GM06990 (cell line): ENCODE measurements around the gene RGS14.

Experiments used
- DNase-seq: peaks from one replicate; pipeline ENCODE4 v3.0.0-alpha.2; 2011; ENCODE audit not compliant: insufficient read length; ENCODE audit errors: extremely low read depth
- H3K27me3 ChIP-seq: replicated peaks from 2 replicates; pipeline ENCODE4 v1.6.0; 2011; ENCODE audit warnings: low read length; ENCODE audit not compliant: control insufficient read depth, insufficient read depth
- H3K36me3 ChIP-seq: 2 replicates; pipeline ENCODE4 v1.5.1; 2011; ENCODE audit warnings: low read length; ENCODE audit not compliant: control insufficient read depth, insufficient read depth
- H3K4me3 ChIP-seq: replicated peaks from 2 replicates; pipeline ENCODE4 v1.5.1; 2011; ENCODE audit warnings: low read depth, mild to moderate bottlenecking, control low read depth, low read length
- TF ChIP-seq, protein P1 (sequence below): IDR thresholded peaks from 2 replicates; pipeline ENCODE4 v1.5.1; 2011; ENCODE audit warnings: low read length, control low read depth, mild to moderate bottlenecking, inconsistent platforms; ENCODE audit not compliant: insufficient read depth, poor library complexity, severe bottlenecking

Gene RGS14

DNA sequence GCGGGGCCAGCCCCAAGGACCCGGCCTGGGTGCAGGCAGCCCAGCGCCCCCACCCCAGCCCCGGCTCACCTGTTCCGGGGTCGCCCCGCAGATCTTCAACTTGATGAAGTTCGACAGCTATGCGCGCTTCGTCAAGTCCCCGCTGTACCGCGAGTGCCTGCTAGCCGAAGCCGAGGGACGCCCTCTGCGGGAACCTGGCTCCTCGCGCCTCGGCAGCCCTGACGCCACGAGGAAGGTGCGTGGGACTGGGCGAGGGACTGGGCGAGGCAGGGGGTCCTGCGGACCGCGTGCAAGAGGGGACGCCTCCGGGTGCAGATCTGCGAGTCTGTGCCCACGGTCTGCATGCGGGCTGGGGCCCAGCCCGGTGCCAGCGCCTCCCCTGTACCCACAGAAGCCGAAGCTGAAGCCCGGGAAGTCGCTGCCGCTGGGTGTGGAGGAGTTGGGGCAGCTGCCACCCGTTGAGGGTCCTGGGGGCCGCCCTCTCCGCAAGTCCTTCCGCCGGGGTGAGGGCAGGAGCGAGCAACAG is 9.7 kb downstream of the RGS14 start:
- TF ChIP-seq, protein P1, sequence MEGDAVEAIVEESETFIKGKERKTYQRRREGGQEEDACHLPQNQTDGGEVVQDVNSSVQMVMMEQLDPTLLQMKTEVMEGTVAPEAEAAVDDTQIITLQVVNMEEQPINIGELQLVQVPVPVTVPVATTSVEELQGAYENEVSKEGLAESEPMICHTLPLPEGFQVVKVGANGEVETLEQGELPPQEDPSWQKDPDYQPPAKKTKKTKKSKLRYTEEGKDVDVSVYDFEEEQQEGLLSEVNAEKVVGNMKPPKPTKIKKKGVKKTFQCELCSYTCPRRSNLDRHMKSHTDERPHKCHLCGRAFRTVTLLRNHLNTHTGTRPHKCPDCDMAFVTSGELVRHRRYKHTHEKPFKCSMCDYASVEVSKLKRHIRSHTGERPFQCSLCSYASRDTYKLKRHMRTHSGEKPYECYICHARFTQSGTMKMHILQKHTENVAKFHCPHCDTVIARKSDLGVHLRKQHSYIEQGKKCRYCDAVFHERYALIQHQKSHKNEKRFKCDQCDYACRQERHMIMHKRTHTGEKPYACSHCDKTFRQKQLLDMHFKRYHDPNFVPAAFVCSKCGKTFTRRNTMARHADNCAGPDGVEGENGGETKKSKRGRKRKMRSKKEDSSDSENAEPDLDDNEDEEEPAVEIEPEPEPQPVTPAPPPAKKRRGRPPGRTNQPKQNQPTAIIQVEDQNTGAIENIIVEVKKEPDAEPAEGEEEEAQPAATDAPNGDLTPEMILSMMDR: no peak
- peaks cover 27% of the 10 kb centered on the region for H3K36me3 ChIP-seq
- DNase-seq: no peak
- H3K27me3 ChIP-seq: no peaks in the 10 kb centered on the region
- H3K4me3 ChIP-seq: no peak overlapping the region

DNA sequence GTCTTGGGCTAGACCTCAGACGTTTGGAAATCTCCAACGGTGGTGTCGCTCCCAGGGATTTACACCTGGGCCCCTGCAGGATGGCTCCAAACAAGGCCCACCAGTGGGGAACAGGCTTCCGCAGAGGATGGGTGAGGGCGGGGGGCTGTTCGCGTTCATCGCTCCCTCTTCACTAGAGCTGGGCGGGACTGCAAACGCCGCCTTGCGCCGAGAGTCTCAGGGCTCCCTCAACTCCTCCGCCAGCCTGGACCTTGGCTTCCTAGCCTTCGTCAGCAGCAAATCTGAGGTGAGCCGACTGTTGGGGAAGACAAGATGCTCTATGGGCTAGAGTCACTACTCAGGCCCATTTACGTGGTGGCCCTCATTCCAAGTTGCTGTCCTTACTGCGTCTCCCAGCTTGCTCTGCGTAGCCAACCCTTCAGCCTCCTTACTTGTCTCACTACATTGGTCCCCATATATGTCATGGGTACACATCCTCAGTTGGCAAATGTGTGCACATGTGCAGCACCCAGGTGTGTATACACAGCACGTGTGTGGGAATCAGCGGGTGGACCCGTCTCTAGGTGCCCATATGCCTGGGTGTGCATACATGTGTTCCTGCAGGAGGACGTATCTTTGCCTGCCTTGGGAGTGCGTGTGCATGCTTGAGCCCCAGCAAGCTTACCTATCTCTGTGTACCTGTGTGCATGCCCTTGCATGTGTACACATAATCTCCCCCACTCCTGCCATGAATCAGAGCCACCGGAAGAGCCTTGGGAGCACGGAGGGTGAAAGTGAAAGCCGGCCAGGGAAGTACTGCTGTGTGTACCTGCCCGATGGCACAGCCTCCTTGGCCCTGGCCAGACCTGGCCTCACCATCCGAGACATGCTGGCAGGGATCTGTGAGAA is 10.5 kb downstream of the RGS14 start:
- H3K36me3 ChIP-seq: peaks cover 29% of the 10 kb centered on the region
- no peak overlapping the region for H3K4me3 ChIP-seq
- DNase-seq: no peak
- TF ChIP-seq, protein P1: no peak
- no peaks in the 10 kb centered on the region for H3K27me3 ChIP-seq

DNA sequence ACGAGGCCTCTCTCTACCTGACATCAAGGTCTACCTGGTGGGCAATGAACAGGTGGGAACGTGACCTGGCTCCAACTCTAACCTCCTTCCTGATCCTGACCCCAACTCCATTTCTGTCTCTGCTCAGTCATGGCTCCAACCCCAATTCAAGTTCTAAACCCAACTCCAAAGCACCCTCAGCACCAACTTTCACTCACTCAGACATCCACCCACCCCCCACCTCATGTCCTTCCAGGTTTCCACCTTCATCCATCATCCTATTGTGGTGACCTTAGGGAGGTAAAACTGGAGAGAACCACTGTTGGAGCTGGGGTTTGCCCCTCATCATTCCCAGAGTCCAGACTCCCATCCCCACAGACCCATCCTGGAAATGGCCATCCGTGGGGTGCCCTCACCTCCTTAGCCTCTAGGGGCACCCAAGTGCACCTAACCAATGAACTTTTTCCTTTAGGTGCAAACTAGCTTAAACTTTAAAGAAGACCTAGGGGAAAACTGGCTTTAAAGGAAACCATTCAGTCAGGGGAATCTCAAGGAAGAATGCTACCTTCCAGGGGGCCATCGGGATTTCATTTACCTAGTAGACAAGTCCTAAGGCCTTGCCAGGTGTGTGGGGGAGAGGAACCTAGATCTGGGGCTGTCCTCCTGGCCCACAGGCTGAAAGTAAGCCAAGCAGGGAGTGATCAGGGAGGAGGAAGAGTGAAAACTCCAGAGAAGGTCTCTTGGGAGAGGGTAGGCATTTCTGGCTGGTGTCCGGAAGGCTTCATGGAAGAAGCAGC is 11.3 kb downstream of the RGS14 start:
- TF ChIP-seq, protein P1: peak; percentile 85
- H3K36me3 ChIP-seq: peaks cover 32% of the 10 kb centered on the region
- no peaks in the 10 kb centered on the region for H3K27me3 ChIP-seq
- H3K4me3 ChIP-seq: no peak overlapping the region
- DNase-seq: no peak

DNA sequence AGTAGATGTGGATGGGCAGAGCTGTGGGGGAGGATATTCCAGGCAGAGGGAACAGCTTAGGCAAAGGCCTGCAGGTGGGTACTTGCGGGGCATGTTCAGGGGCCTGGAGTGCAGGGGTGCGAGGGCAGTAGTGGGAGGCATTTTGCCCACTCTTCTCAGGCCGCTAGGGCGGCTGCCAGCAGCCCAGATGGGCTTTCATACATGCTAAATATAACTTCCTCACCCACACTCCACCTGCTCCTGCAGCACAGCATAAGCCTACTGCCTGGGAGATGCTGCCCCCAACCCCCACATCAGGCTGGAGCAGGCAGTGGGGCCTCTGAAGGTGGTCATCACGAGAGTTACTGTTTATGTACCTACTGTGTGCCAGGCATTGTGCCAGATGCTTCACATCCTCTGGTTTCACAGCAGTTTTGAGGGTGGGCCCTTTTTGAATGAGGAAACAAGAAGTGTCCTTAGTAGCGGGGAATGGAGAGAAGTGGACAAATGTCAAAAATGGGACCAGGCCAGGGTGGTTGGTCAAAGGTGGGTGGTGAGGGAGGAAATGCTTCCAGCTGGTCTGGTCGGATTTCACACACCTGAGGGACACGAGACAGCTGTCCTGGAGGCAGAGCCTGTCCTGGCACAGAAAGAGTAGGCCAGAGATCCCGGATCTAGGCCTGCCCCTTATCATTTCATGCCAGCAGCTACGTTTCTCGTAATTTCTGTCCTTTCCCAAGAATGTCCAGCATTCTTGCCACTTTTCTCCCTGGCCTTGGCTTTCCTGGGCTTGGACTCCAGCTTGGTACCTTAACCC is 12.1 kb downstream of the RGS14 start:
- peaks cover 32% of the 10 kb centered on the region for H3K36me3 ChIP-seq
- TF ChIP-seq, protein P1: peak; percentile 16
- no peak overlapping the region for H3K4me3 ChIP-seq
- DNase-seq: no peak
- H3K27me3 ChIP-seq: no peaks in the 10 kb centered on the region

DNA sequence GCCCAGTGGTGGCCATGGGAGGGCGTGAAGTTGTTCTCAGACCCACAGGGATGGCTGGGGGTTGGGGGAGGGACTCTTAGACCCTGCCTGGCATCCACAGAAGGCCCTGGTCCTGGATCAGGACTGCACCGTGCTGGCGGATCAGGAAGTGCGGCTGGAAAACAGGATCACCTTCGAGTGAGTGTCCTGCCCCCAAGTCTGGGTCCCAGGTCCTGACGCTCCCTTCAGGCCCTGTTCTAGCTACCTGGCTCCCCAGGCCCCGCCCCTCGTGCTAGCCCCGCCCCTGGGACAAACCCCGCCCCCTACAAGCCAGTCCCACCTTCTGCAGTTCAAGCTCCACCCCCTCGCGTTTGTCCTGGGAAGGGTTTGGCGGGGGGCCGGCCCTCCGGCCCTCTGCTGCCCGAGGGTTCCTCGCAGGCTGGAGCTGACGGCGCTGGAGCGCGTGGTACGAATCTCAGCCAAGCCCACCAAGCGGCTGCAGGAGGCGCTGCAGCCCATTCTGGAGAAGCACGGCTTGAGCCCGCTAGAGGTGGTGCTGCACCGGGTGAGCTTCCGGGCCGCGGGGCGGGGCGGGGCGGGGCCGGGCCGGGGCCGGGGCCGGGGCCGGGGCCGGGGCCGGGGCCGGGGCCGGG is 12.9 kb downstream of the RGS14 start:
- peaks cover 32% of the 10 kb centered on the region for H3K36me3 ChIP-seq
- peak overlapping the region; percentile 41 for H3K4me3 ChIP-seq
- peak; percentile 76 for DNase-seq
- H3K27me3 ChIP-seq: no peaks in the 10 kb centered on the region
- TF ChIP-seq, protein P1: peak; percentile 63
